Parathyroid adenoma (tissue), 2 donors: Measurements from ENCODE around the gene TGFBI.

Experiments
- H2AFZ ChIP-seq: fragments of 300-600 bp; sonication (generic); one replicate; pipeline ENCODE4 v1.7.0; 2017; ENCODE audit warnings: antibody characterized with exemption, mild to moderate bottlenecking
- H3K27ac ChIP-seq: fragments of 300-600 bp; sonication (generic); one replicate; pipeline ENCODE4 v1.7.0; 2017
- H3K27me3 ChIP-seq: fragments of 300-600 bp; sonication (generic); one replicate; pipeline ENCODE4 v1.7.0; 2017; ENCODE audit warnings: low read length; ENCODE audit not compliant: control insufficient read depth, insufficient read depth
- H3K36me3 ChIP-seq: fragments of 300-600 bp; sonication (generic); one replicate; pipeline ENCODE4 v1.7.0; 2017; ENCODE audit warnings: low read length; ENCODE audit not compliant: control insufficient read depth, insufficient read depth
- H3K4me1 ChIP-seq: fragments of 300-600 bp; sonication (generic); one replicate; pipeline ENCODE4 v1.7.0; 2017; ENCODE audit warnings: control low read depth
- H3K4me2 ChIP-seq: fragments of 300-600 bp; sonication (generic); one replicate; pipeline ENCODE4 v1.7.0; 2017; ENCODE audit warnings: low read length
- H3K4me3 ChIP-seq: fragments of 300-600 bp; sonication (generic); one replicate; pipeline ENCODE4 v1.7.0; 2017; ENCODE audit warnings: low read depth, low read length
- H3K79me2 ChIP-seq: fragments of 300-600 bp; sonication (generic); one replicate; pipeline ENCODE4 v1.7.0; 2017; ENCODE audit warnings: control low read depth
- H3K9ac ChIP-seq: fragments of 300-600 bp; sonication (generic); one replicate; pipeline ENCODE4 v1.7.0; 2017; ENCODE audit warnings: mild to moderate bottlenecking
- H3K9me3 ChIP-seq: fragments of 300-600 bp; sonication (generic); one replicate; pipeline ENCODE4 v1.7.0; 2017; ENCODE audit warnings: low read length; ENCODE audit not compliant: control insufficient read depth
- TF ChIP-seq, protein P1 (sequence below): fragments of 300-600 bp; sonication (generic); IDR thresholded peaks from one replicate; pipeline ENCODE4 v1.7.0; 2017; ENCODE audit warnings: antibody characterized with exemption, mild to moderate bottlenecking
- donor health status: primary hyperparathyroidism.

The TGFBI gene

DNA sequence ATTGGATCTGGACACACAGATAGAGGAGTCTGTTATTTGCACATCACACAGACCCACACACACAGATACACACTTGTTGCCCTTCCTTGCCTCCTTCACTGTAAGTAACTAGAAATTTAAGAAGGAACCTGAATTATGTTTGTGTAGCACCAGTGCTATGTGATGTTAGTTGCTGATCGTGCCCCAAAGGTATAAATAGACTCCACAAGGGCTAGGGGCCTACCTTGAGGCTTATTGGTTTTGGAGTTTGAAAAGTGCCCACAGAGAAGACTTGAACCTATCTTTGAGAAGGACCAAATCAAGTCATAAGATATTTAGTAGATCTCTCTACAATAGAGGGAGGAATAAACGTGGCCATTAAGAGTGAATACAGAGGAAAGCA, 8.8 kb upstream of the TGFBI start:
- peak overlapping the region; percentile 49 for H3K27ac ChIP-seq
- no peaks in the 10 kb centered on the region for H3K4me1 ChIP-seq
- TF ChIP-seq, protein P1, sequence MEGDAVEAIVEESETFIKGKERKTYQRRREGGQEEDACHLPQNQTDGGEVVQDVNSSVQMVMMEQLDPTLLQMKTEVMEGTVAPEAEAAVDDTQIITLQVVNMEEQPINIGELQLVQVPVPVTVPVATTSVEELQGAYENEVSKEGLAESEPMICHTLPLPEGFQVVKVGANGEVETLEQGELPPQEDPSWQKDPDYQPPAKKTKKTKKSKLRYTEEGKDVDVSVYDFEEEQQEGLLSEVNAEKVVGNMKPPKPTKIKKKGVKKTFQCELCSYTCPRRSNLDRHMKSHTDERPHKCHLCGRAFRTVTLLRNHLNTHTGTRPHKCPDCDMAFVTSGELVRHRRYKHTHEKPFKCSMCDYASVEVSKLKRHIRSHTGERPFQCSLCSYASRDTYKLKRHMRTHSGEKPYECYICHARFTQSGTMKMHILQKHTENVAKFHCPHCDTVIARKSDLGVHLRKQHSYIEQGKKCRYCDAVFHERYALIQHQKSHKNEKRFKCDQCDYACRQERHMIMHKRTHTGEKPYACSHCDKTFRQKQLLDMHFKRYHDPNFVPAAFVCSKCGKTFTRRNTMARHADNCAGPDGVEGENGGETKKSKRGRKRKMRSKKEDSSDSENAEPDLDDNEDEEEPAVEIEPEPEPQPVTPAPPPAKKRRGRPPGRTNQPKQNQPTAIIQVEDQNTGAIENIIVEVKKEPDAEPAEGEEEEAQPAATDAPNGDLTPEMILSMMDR: no peak

DNA sequence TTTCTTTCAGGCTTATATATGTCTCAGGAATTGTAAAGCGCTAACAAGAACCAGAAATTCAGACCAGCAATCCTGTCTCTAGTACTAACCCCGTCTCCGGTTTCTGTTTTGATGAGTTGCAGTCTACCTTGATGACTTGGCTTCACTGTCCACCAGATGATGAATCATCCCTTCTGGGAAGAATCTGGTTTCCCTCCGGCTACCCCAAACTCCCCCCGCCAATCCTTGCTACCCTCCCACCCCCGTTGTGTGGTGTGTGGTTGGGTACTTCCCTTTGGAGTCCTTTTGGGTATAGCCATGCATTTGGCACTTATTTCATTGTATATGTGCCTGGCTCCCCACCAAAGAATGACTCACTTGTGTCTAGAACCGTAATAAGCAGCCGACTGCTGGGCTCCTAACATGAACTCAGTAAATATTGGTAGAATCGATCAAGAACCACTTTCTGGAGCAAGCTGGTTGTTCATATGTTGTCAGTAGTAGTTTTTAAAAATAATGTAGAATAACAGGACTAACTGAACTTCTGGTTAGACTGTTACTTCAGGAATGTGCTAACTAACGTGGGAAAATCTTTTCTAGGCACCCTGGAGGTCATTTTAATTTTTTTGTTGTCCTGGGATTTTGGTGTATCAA, 8.3 kb upstream of the TGFBI start:
- no peaks in the 10 kb centered on the region for H3K4me1 ChIP-seq
- no peaks in the 10 kb centered on the region for H3K79me2 ChIP-seq
- H3K9ac ChIP-seq: no peak overlapping the region
- no peak overlapping the region for H3K4me2 ChIP-seq
- H3K27ac ChIP-seq: peak overlapping the region; percentile 49
- H2AFZ ChIP-seq: no peak overlapping the region
- no peaks in the 10 kb centered on the region for H3K36me3 ChIP-seq
- no peak overlapping the region for H3K4me3 ChIP-seq
- TF ChIP-seq, protein P1: no peak
- no peaks in the 10 kb centered on the region for H3K27me3 ChIP-seq
- H3K9me3 ChIP-seq: no peaks in the 10 kb centered on the region

More for the DNA sequence above, 8.8 kb upstream of the TGFBI start:
- H2AFZ ChIP-seq: no peak overlapping the region
- no peak overlapping the region for H3K4me2 ChIP-seq
- no peaks in the 10 kb centered on the region for H3K27me3 ChIP-seq
- no peaks in the 10 kb centered on the region for H3K9me3 ChIP-seq
- H3K79me2 ChIP-seq: no peaks in the 10 kb centered on the region
- no peak overlapping the region for H3K9ac ChIP-seq
- H3K36me3 ChIP-seq: no peaks in the 10 kb centered on the region
- H3K4me3 ChIP-seq: no peak overlapping the region

DNA sequence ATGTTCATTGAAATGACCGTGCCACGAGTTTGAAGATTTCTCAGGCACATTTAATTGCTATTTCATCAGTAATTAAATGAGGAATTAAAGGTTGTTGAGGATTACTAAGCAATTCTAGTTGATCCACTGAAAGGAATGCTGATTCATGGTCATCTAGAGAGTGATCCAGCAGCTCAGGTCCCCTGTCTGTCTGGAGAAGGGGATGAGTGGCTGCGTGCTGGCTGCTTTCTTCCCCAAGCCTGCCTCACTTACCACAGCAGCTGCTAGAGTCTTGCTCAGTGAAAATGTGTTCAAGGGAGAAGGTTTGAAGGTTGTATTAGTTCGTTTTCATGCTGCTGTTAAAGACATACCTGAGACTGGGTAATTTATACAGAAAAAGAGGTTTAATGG, 7.8 kb upstream of the TGFBI start:
- no peak overlapping the region for H3K27ac ChIP-seq
- H3K79me2 ChIP-seq: no peaks in the 10 kb centered on the region
- H3K4me1 ChIP-seq: no peaks in the 10 kb centered on the region
- H2AFZ ChIP-seq: no peak overlapping the region
- no peaks in the 10 kb centered on the region for H3K36me3 ChIP-seq
- TF ChIP-seq, protein P1: no peak
- H3K4me2 ChIP-seq: no peak overlapping the region
- no peaks in the 10 kb centered on the region for H3K9me3 ChIP-seq
- H3K9ac ChIP-seq: no peak overlapping the region
- H3K27me3 ChIP-seq: no peaks in the 10 kb centered on the region
- no peak overlapping the region for H3K4me3 ChIP-seq

DNA sequence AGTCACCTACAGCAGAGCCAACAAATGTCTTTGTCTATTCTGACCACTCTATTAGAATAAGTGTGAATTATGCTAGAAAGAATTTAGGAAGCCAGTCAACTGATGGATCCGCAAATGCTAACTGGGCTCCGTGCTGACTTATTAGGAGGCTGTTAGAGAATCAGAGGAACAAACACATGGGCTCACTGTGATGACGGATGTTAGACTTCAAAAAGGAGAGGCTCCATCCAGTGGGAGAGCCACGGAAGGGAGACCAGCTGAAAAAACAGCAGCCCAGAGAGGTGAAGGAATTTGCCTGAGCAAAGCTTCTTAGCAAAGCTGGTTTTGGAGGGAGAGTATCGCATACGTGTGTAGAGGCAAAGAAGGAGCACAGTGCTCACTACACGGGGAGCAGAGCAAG, 5.8 kb upstream of the TGFBI start:
- Histone ChIP-seq H3K9ac (no peak overlapping the region), H3K4me1 (no peaks in the 10 kb centered on the region), H3K36me3 (no peaks in the 10 kb centered on the region), H3K27ac (no peak overlapping the region), H3K4me3 (no peak overlapping the region), H3K9me3 (no peaks in the 10 kb centered on the region), H3K27me3 (no peaks in the 10 kb centered on the region), H3K4me2 (no peak overlapping the region), H3K79me2 (no peaks in the 10 kb centered on the region), H2AFZ (no peak overlapping the region)
- TF ChIP-seq, protein P1: no peak

DNA sequence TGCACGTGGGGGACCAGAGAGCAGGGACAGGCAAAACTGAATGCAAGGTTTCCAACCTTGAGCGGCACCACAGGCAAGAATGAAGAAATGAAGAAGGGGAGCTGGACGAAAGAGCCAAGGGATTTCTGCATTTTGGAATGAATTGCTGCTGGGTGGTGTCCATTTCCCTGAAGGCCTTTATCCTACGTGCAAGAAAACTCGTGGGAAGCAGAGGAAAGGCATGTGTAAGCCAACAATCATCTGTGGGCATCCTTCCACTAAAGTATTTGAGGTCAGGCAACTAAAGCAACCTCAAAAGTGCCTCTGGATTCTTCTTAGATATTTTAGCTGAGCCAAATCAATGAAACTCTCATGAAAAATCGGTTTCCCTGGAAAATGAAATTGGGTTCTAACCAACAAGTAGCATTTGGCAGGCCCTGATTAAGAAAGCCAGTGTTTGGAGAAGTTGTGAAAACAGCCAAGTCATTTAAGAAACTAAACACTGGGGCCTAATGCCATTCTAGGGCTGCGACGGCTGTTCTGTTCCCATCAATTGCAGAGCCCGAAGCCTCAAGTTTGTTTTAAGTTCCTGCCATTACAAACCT, 4.7 kb upstream of the TGFBI start:
- no peaks in the 10 kb centered on the region for H3K36me3 ChIP-seq
- no peak overlapping the region for H3K4me2 ChIP-seq
- no peak overlapping the region for H2AFZ ChIP-seq
- TF ChIP-seq, protein P1: no peak
- H3K27ac ChIP-seq: no peak overlapping the region
- no peaks in the 10 kb centered on the region for H3K27me3 ChIP-seq
- H3K79me2 ChIP-seq: no peaks in the 10 kb centered on the region
- H3K9me3 ChIP-seq: no peaks in the 10 kb centered on the region
- no peak overlapping the region for H3K9ac ChIP-seq
- H3K4me3 ChIP-seq: no peak overlapping the region
- H3K4me1 ChIP-seq: no peaks in the 10 kb centered on the region
